OCI-LY1 (cell line): ENCODE measurements around the gene PDZRN3.
"Not testable (repeated sequence)": the region's sequence is repeated elsewhere in the genome, so short reads cannot be mapped to it uniquely, and the experiment has no call there.

ENCODE experiments used
- H2AFZ ChIP-seq: fragments of 200-600 bp; sonication (generic), shearing (Covaris generic); 2 replicates; pipeline ENCODE4 v1.6.0; 2014; ENCODE audit warnings: antibody characterized with exemption, mild to moderate bottlenecking, low read length
- H3F3A ChIP-seq: fragments of 200-600 bp; sonication (generic), shearing (Covaris generic); 2 replicates; pipeline ENCODE4 v1.6.0; 2014; ENCODE audit warnings: mild to moderate bottlenecking, antibody characterized with exemption, low read length, moderate library complexity; ENCODE audit not compliant: insufficient read depth
- H3K27ac ChIP-seq: fragments of 200-600 bp; sonication (generic); 2 replicates; pipeline ENCODE4 v1.5.1; 2014; ENCODE audit warnings: low read length, mixed run types, mild to moderate bottlenecking, low read depth; ENCODE audit not compliant: poor library complexity, severe bottlenecking
- H3K27me3 ChIP-seq: fragments of 200-600 bp; sonication (generic); 2 replicates; pipeline ENCODE4 v1.6.0; 2014; ENCODE audit warnings: antibody characterized with exemption, mild to moderate bottlenecking, low read length, moderate library complexity; ENCODE audit not compliant: insufficient read depth
- H3K36me3 ChIP-seq: fragments of 200-600 bp; sonication (generic); 2 replicates; pipeline ENCODE4 v1.6.1; 2014; ENCODE audit warnings: mild to moderate bottlenecking, antibody characterized with exemption, low read length, moderate library complexity, mixed read lengths; ENCODE audit not compliant: insufficient read depth
- H3K4me1 ChIP-seq: fragments of 200-600 bp; sonication (generic); 2 replicates; pipeline ENCODE4 v1.5.1; 2014; ENCODE audit warnings: mild to moderate bottlenecking, low read length, moderate library complexity; ENCODE audit not compliant: insufficient read depth, severe bottlenecking
- H3K4me2 ChIP-seq: fragments of 200-600 bp; sonication (generic), shearing (Covaris generic); 2 replicates; pipeline ENCODE4 v1.6.1; 2014; ENCODE audit warnings: low read length
- H3K4me3 ChIP-seq: fragments of 200-600 bp; sonication (generic); 2 replicates; pipeline ENCODE4 v1.5.1; 2014; ENCODE audit warnings: low read length, low read depth, mild to moderate bottlenecking, mixed read lengths; ENCODE audit not compliant: poor library complexity, severe bottlenecking
- H3K79me2 ChIP-seq: fragments of 200-600 bp; shearing (Covaris generic); 2 replicates; pipeline ENCODE4 v1.6.1; 2016; ENCODE audit warnings: mixed run types, low read length, mixed read lengths; ENCODE audit not compliant: insufficient read depth
- H3K9ac ChIP-seq: fragments of 200-600 bp; sonication (generic), shearing (Covaris generic); 2 replicates; pipeline ENCODE4 v1.6.1; 2014; ENCODE audit warnings: mild to moderate bottlenecking, low read length, mixed read lengths
- H3K9me2 ChIP-seq: fragments of 200-600 bp; sonication (generic), shearing (Covaris generic); 2 replicates; pipeline ENCODE4 v1.6.1; 2014; ENCODE audit warnings: low read depth, mild to moderate bottlenecking, low read length, mixed read lengths
- H3K9me3 ChIP-seq: fragments of 200-600 bp; shearing (Covaris generic); 2 replicates; pipeline ENCODE4 v1.6.1; 2014; ENCODE audit warnings: low read length, mixed read lengths
- H4K20me1 ChIP-seq: fragments of 200-600 bp; sonication (generic), shearing (Covaris generic); 2 replicates; pipeline ENCODE4 v1.6.0; 2016; ENCODE audit warnings: mild to moderate bottlenecking, low read length; ENCODE audit not compliant: insufficient read depth
- CTCF ChIP-seq: fragments of 200-600 bp; sonication (generic), shearing (Covaris generic); IDR thresholded peaks from 2 replicates; pipeline ENCODE4 v1.5.1; 2017; ENCODE audit warnings: mild to moderate bottlenecking, antibody characterized with exemption, low read length, moderate library complexity, mixed read lengths
- EZH2 ChIP-seq: fragments of 200-600 bp; sonication (generic), shearing (Covaris generic); IDR thresholded peaks from 2 replicates; pipeline ENCODE4 v1.8.0; 2017; ENCODE audit warnings: borderline replicate concordance, mixed run types, mild to moderate bottlenecking, antibody characterized with exemption, low read length, moderate library complexity, mixed read lengths

Gene PDZRN3

GRCh38 chr3:73469331-73469730, 155.4 kb downstream of the PDZRN3 start:
- H3K4me1 ChIP-seq = no peaks in the 10 kb centered on the region
- TF ChIP-seq EZH2 (no peak), CTCF (no peak)

DNA sequence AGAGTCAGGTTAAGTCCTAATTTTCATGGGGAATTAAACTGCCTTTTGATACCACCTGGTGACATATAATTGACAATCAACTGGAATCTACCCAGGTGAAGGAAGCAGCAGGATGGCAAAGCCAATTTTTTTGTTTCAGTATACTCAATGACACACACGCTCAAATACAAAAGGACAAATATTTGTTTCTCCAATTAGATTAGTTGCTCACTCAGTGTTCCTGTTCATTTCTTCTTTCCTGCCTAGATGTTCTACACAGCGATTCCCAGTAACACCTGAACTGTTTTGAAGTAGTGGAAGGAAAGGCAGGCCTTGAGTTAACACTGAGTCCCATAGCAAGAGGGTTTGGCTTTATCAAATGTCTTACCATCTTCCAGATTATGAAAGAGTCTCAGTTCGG, 157.5 kb downstream of the PDZRN3 start:
- H3K4me2 ChIP-seq = no peak overlapping the region
- H3K36me3 ChIP-seq = no peaks in the 10 kb centered on the region
- H3K4me1 ChIP-seq = no peaks in the 10 kb centered on the region
- H3K27ac ChIP-seq = no peak overlapping the region
- H2AFZ ChIP-seq = no peak overlapping the region
- TF ChIP-seq CTCF (no peak), EZH2 (no peak)
- no peaks in the 10 kb centered on the region for H3K9me3 ChIP-seq
- no peak overlapping the region for H3K9ac ChIP-seq
- H3F3A ChIP-seq = no peaks in the 10 kb centered on the region
- H3K79me2 ChIP-seq = no peaks in the 10 kb centered on the region
- H3K27me3 ChIP-seq = 0 out of 2 replicates have a peak, but pooled peaks cover 4% of the 10 kb centered on the region
- no peak overlapping the region for H3K4me3 ChIP-seq
- no peaks in the 10 kb centered on the region for H4K20me1 ChIP-seq
- no peaks in the 10 kb centered on the region for H3K9me2 ChIP-seq

More at GRCh38 chr3:73469331-73469730, 155.4 kb downstream of the PDZRN3 start:
- H3K27ac ChIP-seq = no peak overlapping the region
- no peak overlapping the region for H3K4me3 ChIP-seq
- no peaks in the 10 kb centered on the region for H3K9me3 ChIP-seq
- H3F3A ChIP-seq = no peaks in the 10 kb centered on the region
- H3K79me2 ChIP-seq = no peaks in the 10 kb centered on the region
- H3K27me3 ChIP-seq = 0 out of 2 replicates have a peak, but pooled peaks cover 4% of the 10 kb centered on the region
- H4K20me1 ChIP-seq = no peaks in the 10 kb centered on the region
- H3K9me2 ChIP-seq = no peaks in the 10 kb centered on the region
- no peak overlapping the region for H3K9ac ChIP-seq
- H2AFZ ChIP-seq = no peak overlapping the region
- no peak overlapping the region for H3K4me2 ChIP-seq
- H3K36me3 ChIP-seq = no peaks in the 10 kb centered on the region

GRCh38 chr3:73465926-73466325, 158.8 kb downstream of the PDZRN3 start:
- Histone ChIP-seq H3K4me3 (no peak overlapping the region), H3K27ac (no peak overlapping the region), H3K9me3 (no peaks in the 10 kb centered on the region), H4K20me1 (no peaks in the 10 kb centered on the region), H3F3A (no peaks in the 10 kb centered on the region), H3K9ac (no peak overlapping the region), H2AFZ (no peak overlapping the region), H3K4me1 (no peaks in the 10 kb centered on the region), H3K27me3 (0 out of 2 replicates have a peak, but pooled peaks cover 4% of the 10 kb centered on the region), H3K4me2 (no peak overlapping the region), H3K79me2 (no peaks in the 10 kb centered on the region), H3K9me2 (no peaks in the 10 kb centered on the region), H3K36me3 (no peaks in the 10 kb centered on the region)
- no peak for TF ChIP-seq EZH2
- no peak for TF ChIP-seq CTCF

GRCh38 chr3:73464126-73464525, 160.6 kb downstream of the PDZRN3 start:
- H3K27ac ChIP-seq, H3K4me2 ChIP-seq, H2AFZ ChIP-seq, H3K9me3 ChIP-seq, H4K20me1 ChIP-seq, H3K27me3 ChIP-seq, H3F3A ChIP-seq, H3K9me2 ChIP-seq, H3K79me2 ChIP-seq, H3K36me3 ChIP-seq, H3K4me1 ChIP-seq, H3K4me3 ChIP-seq, H3K9ac ChIP-seq: not testable (repeated sequence)
